Activated T-cell treated with anti-CD3 and anti-CD28 coated beads, Interleukin-2, amount 50 U/mL, for 72 hours (primary cell): ENCODE data around the gene TEDC1. TPM values are rescaled to one million over a fixed set of nuclear protein-coding genes. Genes with fewer than 3 reads are reported as not detected.

Source experiments
- ATAC-seq, 2 donors: fragments of 150-1000 bp; cut with Tn5 transposase; replicated peaks in 1 of 2; 2 replicates each; pipeline ENCODE4 v1.10.0; 2021; ENCODE audit warnings: moderate library complexity in 2 of 2, mild to moderate bottlenecking in 1 of 2
- DNase-seq, 2 donors: peaks; one replicate each; pipeline ENCODE4 v3.0.0; 2021 to 2022; ENCODE audit warnings: mixed read lengths in 1 of 2
- H3K27ac Mint-ChIP-seq: one replicate; pipeline ENCODE4 v1.8.0; 2022; ENCODE audit warnings: mild to moderate bottlenecking, moderate library complexity, mixed read lengths
- H3K27me3 Mint-ChIP-seq: one replicate; pipeline ENCODE4 v1.8.0; 2022; ENCODE audit warnings: low read depth, mixed read lengths
- H3K36me3 Mint-ChIP-seq, 2 donors: one replicate each; pipeline ENCODE4 v1.8.0; 2022; ENCODE audit warnings: mixed read lengths in 2 of 2, mild to moderate bottlenecking in 1 of 2; ENCODE audit not compliant: insufficient read depth in 2 of 2
- H3K4me1 Mint-ChIP-seq: one replicate; pipeline ENCODE4 v1.8.0; 2022; ENCODE audit warnings: low read depth, mixed read lengths
- H3K4me3 Mint-ChIP-seq, 2 donors: one replicate each; pipeline ENCODE4 v1.8.0; 2022; ENCODE audit warnings: mild to moderate bottlenecking in 2 of 2, mixed read lengths in 2 of 2, moderate library complexity in 2 of 2
- H3K9me3 Mint-ChIP-seq, 2 donors: one replicate each; pipeline ENCODE4 v1.8.0; 2022; ENCODE audit warnings: mixed read lengths in 2 of 2
- total RNA-seq, 2 donors: library from RNA; stranded (reverse); gene quantifications; one replicate each; pipeline ENCODE4 v1.2.3, GENCODE V29; 2022

Gene TEDC1
- total RNA-seq, 2 donors from 2014 or later: 33.0 to 36.9 TPM

- Mint-ChIP-seq H3K9me3 (no peaks in the 10 kb centered on the region), H3K27me3 (peaks cover 14% of the 10 kb centered on the region), H3K36me3 (peaks cover 0 to 2% of the 10 kb centered on the region in 2 donors), H3K27ac (no peak overlapping the region), H3K4me1 (peaks cover 6% of the 10 kb centered on the region), H3K4me3 (no peak overlapping the region)
- DNase-seq (no peak), ATAC-seq (no peak)
Measured at GRCh38 chr14:105503296-105503640, 12.2 kb downstream of the TEDC1 start.

GRCh38 chr14:105503935-105504692 lies 13.1 kb downstream of the TEDC1 start:
- H3K9me3 Mint-ChIP-seq: no peaks in the 10 kb centered on the region
- H3K27me3 Mint-ChIP-seq: peaks cover 20% of the 10 kb centered on the region
- DNase-seq (no peak), ATAC-seq (peak in 1 of 2 donors; percentile 12)
- H3K4me1 Mint-ChIP-seq: peaks cover 6% of the 10 kb centered on the region
- H3K27ac Mint-ChIP-seq: no peak overlapping the region
- H3K36me3 Mint-ChIP-seq: no peaks in the 10 kb centered on the region
- H3K4me3 Mint-ChIP-seq: no peak overlapping the region

GRCh38 chr14:105505101-105505500 lies 14.1 kb downstream of the TEDC1 start:
- H3K27me3 Mint-ChIP-seq: peaks cover 20% of the 10 kb centered on the region
- no peak for ATAC-seq
- H3K4me3 Mint-ChIP-seq: no peak overlapping the region
- no peak for DNase-seq
- no peak overlapping the region for H3K27ac Mint-ChIP-seq
- H3K4me1 Mint-ChIP-seq: peaks cover 6% of the 10 kb centered on the region
- H3K36me3 Mint-ChIP-seq: no peaks in the 10 kb centered on the region
- no peaks in the 10 kb centered on the region for H3K9me3 Mint-ChIP-seq

GRCh38 chr14:105507247-105507646 lies 16.2 kb downstream of the TEDC1 start:
- Mint-ChIP-seq H3K36me3 (no peaks in the 10 kb centered on the region), H3K9me3 (no peaks in the 10 kb centered on the region), H3K27ac (no peak overlapping the region), H3K4me1 (peaks cover 6% of the 10 kb centered on the region), H3K4me3 (no peak overlapping the region), H3K27me3 (peaks cover 28% of the 10 kb centered on the region)
- DNase-seq (no peak), ATAC-seq (no peak)

GRCh38 chr14:105508069-105508468 lies 17.0 kb downstream of the TEDC1 start:
- H3K9me3 Mint-ChIP-seq: no peaks in the 10 kb centered on the region
- DNase-seq (no peak), ATAC-seq (no peak)
- H3K4me3 Mint-ChIP-seq: no peak overlapping the region
- peaks cover 6% of the 10 kb centered on the region for H3K4me1 Mint-ChIP-seq
- H3K27me3 Mint-ChIP-seq: peaks cover 28% of the 10 kb centered on the region
- no peak overlapping the region for H3K27ac Mint-ChIP-seq
- H3K36me3 Mint-ChIP-seq: no peaks in the 10 kb centered on the region

GRCh38 chr14:105508601-105509000 lies 17.6 kb downstream of the TEDC1 start:
- Mint-ChIP-seq H3K36me3 (no peaks in the 10 kb centered on the region), H3K4me1 (peaks cover 6% of the 10 kb centered on the region), H3K4me3 (no peak overlapping the region), H3K9me3 (no peaks in the 10 kb centered on the region), H3K27me3 (peaks cover 28% of the 10 kb centered on the region), H3K27ac (no peak overlapping the region)
- no peak for ATAC-seq
- DNase-seq: no peak

GRCh38 chr14:105517096-105517495 lies 26.1 kb downstream of the TEDC1 start:
- Mint-ChIP-seq H3K9me3 (no peaks in the 10 kb centered on the region), H3K27ac (no peak overlapping the region), H3K4me1 (no peaks in the 10 kb centered on the region), H3K27me3 (peaks cover 49% of the 10 kb centered on the region), H3K4me3 (no peak overlapping the region), H3K36me3 (peaks cover 0 to 2% of the 10 kb centered on the region in 2 donors)
- no peak for DNase-seq
- ATAC-seq: no peak

- ATAC-seq: no peak
- Mint-ChIP-seq H3K27ac (no peak overlapping the region), H3K36me3 (peaks cover 0 to 2% of the 10 kb centered on the region in 2 donors), H3K9me3 (no peaks in the 10 kb centered on the region), H3K4me1 (no peaks in the 10 kb centered on the region), H3K4me3 (no peak overlapping the region), H3K27me3 (peaks cover 64% of the 10 kb centered on the region)
- DNase-seq: no peak
Measured at GRCh38 chr14:105519946-105520698, 29.1 kb downstream of the TEDC1 start.

- H3K4me1 Mint-ChIP-seq: peaks cover 7% of the 10 kb centered on the region
- H3K27ac Mint-ChIP-seq: no peak overlapping the region
- peaks cover 0 to 2% of the 10 kb centered on the region in 2 donors for H3K36me3 Mint-ChIP-seq
- peaks cover 20% of the 10 kb centered on the region for H3K27me3 Mint-ChIP-seq
- ATAC-seq (no peak), DNase-seq (no peak)
- H3K4me3 Mint-ChIP-seq: peak overlapping the region; percentile 56 to 58
- no peaks in the 10 kb centered on the region for H3K9me3 Mint-ChIP-seq
Measured at GRCh38 chr14:105525326-105525725, 34.3 kb downstream of the TEDC1 start.

- Mint-ChIP-seq H3K4me3 (peak within 1 kb of the TSS; percentile 90 to 91), H3K4me1 (peaks cover 15% of the 10 kb centered on the region), H3K27me3 (peaks cover 17% of the 10 kb centered on the region), H3K36me3 (peaks cover 0 to 2% of the 10 kb centered on the region in 2 donors), H3K9me3 (no peaks in the 10 kb centered on the region), H3K27ac (peak within 1 kb of the TSS; percentile 68)
- peak; percentile 41 to 42 for ATAC-seq
- peak; percentile 46 to 48 for DNase-seq
Measured at GRCh38 chr14:105525861-105526775, 35.1 kb downstream of the TEDC1 start, which contains the start of gene TMEM121. Gene TMEM121, plus strand, starts transcription at chr14:105526583. Its CDS starts 2,252 bp downstream, at chr14:105528835.

- Mint-ChIP-seq H3K9me3 (no peaks in the 10 kb centered on the region), H3K4me3 (peak overlapping the region; percentile 90 to 91), H3K36me3 (no peaks in the 10 kb centered on the region), H3K27ac (peak overlapping the region; percentile 68), H3K27me3 (peaks cover 17% of the 10 kb centered on the region), H3K4me1 (peaks cover 15% of the 10 kb centered on the region)
- ATAC-seq: no peak
- peak in 1 of 2 donors; percentile 27 for DNase-seq
Measured at GRCh38 chr14:105526776-105527380, 35.8 kb downstream of the TEDC1 start.

GRCh38 chr14:105527381-105527825 lies 36.4 kb downstream of the TEDC1 start:
- no peaks in the 10 kb centered on the region for H3K36me3 Mint-ChIP-seq
- DNase-seq (no peak), ATAC-seq (no peak)
- H3K4me3 Mint-ChIP-seq: peak overlapping the region; percentile 90 to 91
- H3K9me3 Mint-ChIP-seq: no peaks in the 10 kb centered on the region
- H3K4me1 Mint-ChIP-seq: peaks cover 15% of the 10 kb centered on the region
- peaks cover 17% of the 10 kb centered on the region for H3K27me3 Mint-ChIP-seq
- H3K27ac Mint-ChIP-seq: peak overlapping the region; percentile 68
